HL-60 (cell line): ENCODE results near the gene HSPA14.

ENCODE experiments used
- DNase-seq, 2 experiments: peaks; one replicate each; pipeline ENCODE4 v3.0.0-alpha.2; 2010 to 2020; ENCODE audit warnings: low read depth in 1 of 2, low spot score in 1 of 2
- H3K27ac ChIP-seq: fragments of 250-450 bp; sonication (Bioruptor Pico); replicated peaks from 2 replicates; pipeline ENCODE4 v1.5.1; 2020; ENCODE audit warnings: mild to moderate bottlenecking, moderate library complexity
- H3K27me3 ChIP-seq: fragments of 250-450 bp; sonication (Bioruptor Pico); 2 replicates; pipeline ENCODE4 v1.5.1; 2021; ENCODE audit warnings: mild to moderate bottlenecking, moderate library complexity; ENCODE audit not compliant: insufficient read depth, poor library complexity, severe bottlenecking
- H3K4me3 ChIP-seq: replicated peaks from 2 replicates; pipeline ENCODE4 v1.5.1; 2011; ENCODE audit warnings: mild to moderate bottlenecking, control low read depth, low read length; ENCODE audit not compliant: insufficient read depth
- GABPA ChIP-seq: IDR thresholded peaks from 2 replicates; pipeline ENCODE4 v1.6.1; 2012; ENCODE audit warnings: low read depth
- POLR2AphosphoS5 ChIP-seq: IDR thresholded peaks from 2 replicates; pipeline ENCODE4 v1.6.1; 2012; ENCODE audit warnings: low read depth
- REST ChIP-seq: IDR thresholded peaks from 2 replicates; pipeline ENCODE4 v1.6.1; 2012; ENCODE audit warnings: low read depth; ENCODE audit not compliant: insufficient replicate concordance
- SPI1 ChIP-seq: IDR thresholded peaks from 2 replicates; pipeline ENCODE4 v1.6.1; 2012; ENCODE audit warnings: low read depth, mild to moderate bottlenecking, borderline replicate concordance
- TF ChIP-seq, protein P1 (sequence below): IDR thresholded peaks from one replicate; pipeline ENCODE4 v1.5.1; 2011; ENCODE audit warnings: low read length, control low read depth, inconsistent platforms; ENCODE audit not compliant: insufficient read depth

Gene HSPA14

DNA sequence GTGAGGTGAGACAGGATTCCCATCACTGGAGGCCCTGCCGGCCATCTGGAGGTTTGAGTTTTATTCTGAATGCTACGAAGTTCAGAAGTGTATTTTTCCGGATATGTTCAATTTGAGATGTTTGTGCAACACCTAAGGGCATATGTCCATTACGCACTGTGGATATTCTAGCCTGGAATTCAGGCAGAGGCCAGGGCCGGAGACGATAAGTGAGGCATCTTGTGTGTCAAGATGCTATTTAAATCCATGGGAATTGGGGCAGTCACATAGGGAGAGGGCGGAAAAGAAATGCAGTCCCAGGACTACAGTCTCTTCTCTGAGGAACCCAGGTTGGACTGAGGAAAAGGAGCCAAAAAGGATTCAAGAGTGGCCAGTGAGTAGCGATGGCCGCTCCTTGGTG is 38.7 kb downstream of the HSPA14 start:
- no peak for DNase-seq
- TF ChIP-seq REST (no peak), SPI1 (no peak)
- TF ChIP-seq, protein P1, sequence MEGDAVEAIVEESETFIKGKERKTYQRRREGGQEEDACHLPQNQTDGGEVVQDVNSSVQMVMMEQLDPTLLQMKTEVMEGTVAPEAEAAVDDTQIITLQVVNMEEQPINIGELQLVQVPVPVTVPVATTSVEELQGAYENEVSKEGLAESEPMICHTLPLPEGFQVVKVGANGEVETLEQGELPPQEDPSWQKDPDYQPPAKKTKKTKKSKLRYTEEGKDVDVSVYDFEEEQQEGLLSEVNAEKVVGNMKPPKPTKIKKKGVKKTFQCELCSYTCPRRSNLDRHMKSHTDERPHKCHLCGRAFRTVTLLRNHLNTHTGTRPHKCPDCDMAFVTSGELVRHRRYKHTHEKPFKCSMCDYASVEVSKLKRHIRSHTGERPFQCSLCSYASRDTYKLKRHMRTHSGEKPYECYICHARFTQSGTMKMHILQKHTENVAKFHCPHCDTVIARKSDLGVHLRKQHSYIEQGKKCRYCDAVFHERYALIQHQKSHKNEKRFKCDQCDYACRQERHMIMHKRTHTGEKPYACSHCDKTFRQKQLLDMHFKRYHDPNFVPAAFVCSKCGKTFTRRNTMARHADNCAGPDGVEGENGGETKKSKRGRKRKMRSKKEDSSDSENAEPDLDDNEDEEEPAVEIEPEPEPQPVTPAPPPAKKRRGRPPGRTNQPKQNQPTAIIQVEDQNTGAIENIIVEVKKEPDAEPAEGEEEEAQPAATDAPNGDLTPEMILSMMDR: no peak
- Histone ChIP-seq H3K27ac (no peak overlapping the region), H3K27me3 (no peaks in the 10 kb centered on the region), H3K4me3 (no peak overlapping the region)

- H3K4me3 ChIP-seq: peak within 1 kb of the TSS; percentile 76
- DNase-seq: peak; percentile 62 to 84
- TF ChIP-seq POLR2AphosphoS5 (peak; percentile 39), REST (no peak)
- H3K27ac ChIP-seq: peak within 1 kb of the TSS; percentile 90
- no peaks in the 10 kb centered on the region for H3K27me3 ChIP-seq
Measured at GRCh38 chr10:14878266-14879123, 40.4 kb downstream of the HSPA14 start, which contains the start of gene SUV39H2. Gene SUV39H2, plus strand, starts transcription at chr10:14878866. Its CDS starts 23 bp downstream, at chr10:14878889.

DNA sequence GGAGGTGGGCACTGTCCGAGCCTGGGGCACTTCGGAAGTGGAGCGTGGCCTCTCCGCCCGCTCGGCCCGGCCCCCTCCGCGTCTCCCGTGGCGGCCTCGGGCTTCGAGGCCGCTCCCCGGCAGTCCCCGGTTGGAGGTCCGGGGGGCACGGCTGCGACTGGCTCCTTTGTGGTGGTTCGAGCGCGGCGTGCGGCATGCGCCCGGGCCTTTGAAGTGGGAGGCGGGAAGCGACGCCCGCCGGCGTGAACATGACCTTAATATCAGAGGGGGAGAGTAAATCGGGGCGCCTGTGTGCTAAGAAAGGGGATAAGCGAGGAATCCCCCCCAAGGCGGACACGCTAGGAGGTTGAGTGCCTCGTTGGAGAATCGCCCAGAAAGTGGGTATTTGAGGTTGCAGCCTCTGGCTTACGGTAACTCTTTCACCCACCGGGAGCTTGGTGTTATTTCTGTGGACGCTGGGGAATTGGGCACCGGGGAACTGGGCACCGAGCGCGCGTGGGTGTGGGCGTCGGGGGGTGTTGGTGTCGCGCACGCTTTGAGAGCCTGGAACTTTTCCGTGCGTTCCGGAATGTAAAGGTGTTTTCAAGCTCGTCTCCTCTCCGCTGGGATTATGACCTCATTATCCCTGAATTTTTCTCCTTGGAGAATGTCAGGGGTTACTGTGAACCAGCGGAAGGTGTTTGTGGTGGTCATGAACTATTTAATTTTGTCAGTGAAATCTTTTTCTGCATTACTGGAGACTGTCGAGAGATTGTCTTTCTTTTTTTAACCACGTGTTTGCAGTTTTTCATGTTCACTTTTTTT is 41.2 kb downstream of the HSPA14 start:
- Histone ChIP-seq H3K4me3 (peak overlapping the region; percentile 69), H3K27ac (peak overlapping the region; percentile 62), H3K27me3 (no peaks in the 10 kb centered on the region)
- DNase-seq: peak; percentile 3 to 16
- TF ChIP-seq REST (no peak), SPI1 (no peak), GABPA (no peak), POLR2AphosphoS5 (no peak)
- TF ChIP-seq, protein P1: no peak
